Heart left ventricle (tissue), 16 donors: ENCODE data around the gene CNIH3. TPM values are rescaled to one million over a fixed set of nuclear protein-coding genes. Genes with fewer than 3 reads are reported as not detected.

ENCODE experiments used
- ATAC-seq, 4 donors: fragments of 200-7000 bp; cut with Tn5 transposase; one replicate each; pipeline ENCODE4 v1.9.1; 2020 to 2022; ENCODE audit warnings: moderate library complexity in 4 of 4, mild to moderate bottlenecking in 3 of 4, moderate number of reproducible peaks in 1 of 4
- DNase-seq, 5 donors: peaks; one replicate each; pipeline ENCODE4 v3.0.0-alpha.2; 2020
- H3K27ac ChIP-seq, 12 donors: fragments of 200-600 bp; sonication (generic) in 4 of 12; one replicate each; pipeline versions ENCODE4 v1.5.0 to v1.8.0; 2016 to 2022; ENCODE audit warnings: mild to moderate bottlenecking in 2 of 12
- H3K27me3 ChIP-seq, 9 donors: fragments of 200-600 bp; sonication (generic) in 2 of 9; one replicate each; pipeline versions ENCODE4 v1.5.1 to v1.8.0; 2016 to 2022; ENCODE audit warnings: mild to moderate bottlenecking in 3 of 9
- H3K36me3 ChIP-seq, 9 donors: fragments of 200-600 bp; sonication (generic) in 2 of 9; one replicate each; pipeline versions ENCODE4 v1.5.0 to v1.8.0; 2018 to 2022; ENCODE audit warnings: mild to moderate bottlenecking in 2 of 9
- H3K4me1 ChIP-seq, 12 donors: fragments of 200-600 bp; sonication (generic) in 4 of 12; one replicate each; pipeline versions ENCODE4 v1.5.0 to v1.8.0; 2016 to 2022; ENCODE audit warnings: mild to moderate bottlenecking in 3 of 12
- H3K4me3 ChIP-seq, 12 donors: fragments of 200-600 bp; sonication (generic) in 4 of 12; one replicate each; pipeline versions ENCODE4 v1.5.0 to v1.8.0; 2017 to 2022; ENCODE audit warnings: mild to moderate bottlenecking in 9 of 12, moderate library complexity in 4 of 12
- H3K9me3 ChIP-seq, 12 donors: fragments of 200-600 bp; sonication (generic) in 4 of 12; one replicate each; pipeline versions ENCODE4 v1.5.0 to v1.8.0; 2016 to 2022; ENCODE audit warnings: mild to moderate bottlenecking in 1 of 12
- CTCF ChIP-seq, 12 donors: fragments of 200-600 bp; sonication (generic) in 4 of 12; IDR thresholded peaks; one replicate each; pipeline versions ENCODE4 v1.5.0 to v1.8.0; 2018 to 2022; ENCODE audit warnings: antibody characterized with exemption in 12 of 12, mild to moderate bottlenecking in 5 of 12
- POLR2A ChIP-seq, 2 donors: fragments of 450-650 bp; IDR thresholded peaks; one replicate each; pipeline ENCODE4 v1.6.1; 2017; ENCODE audit warnings: antibody characterized with exemption in 2 of 2, mild to moderate bottlenecking in 2 of 2, moderate library complexity in 2 of 2
- WGBS, 4 donors: extraction: QIAGEN DNeasy Blood & Tissue Kit in 2 of 4; methylation state at CpG; one replicate each; pipeline versions ENCODE4 v1.1.5 to v1.1.7; 2013 to 2018; 5-methylcytosine and 5-hydroxymethylcytosine counted together
- intact Hi-C, 10 donors: fragments of 100-400 bp; cut with DNase I; formaldehyde crosslinking; loops; one replicate each; pipeline versions ENCODE4 v1.11.1 to v1.14.2; 2022
- polyA plus RNA-seq, 2 donors: library from polyadenylated mRNA; stranded (reverse); fragments of 200-250 nt; gene quantifications; one replicate each; pipeline ENCODE4 v1.2.3, GENCODE V29; 2013
- total RNA-seq, 9 donors: library from RNA; depleted of rRNA in 2 of 9; stranded (reverse); fragments of >200 nt in 2 of 9; fragmentation: NEBNext Ultra II Directional in 3 of 9; extraction: Animal tissue kit (Norgen Biotek cat#: 25700) in 3 of 9; gene quantifications; one replicate each; pipeline versions ENCODE4 v1.1.0 to v1.2.4, GENCODE V29; 2016 to 2023
- donor health status: ischemic (EF 13 %, LVEDD 7.1; RV severe dilation, severe dysfunction).
- donor health status: healthy with polysubstance abuse.
- donor health status: DM: no; HTN: yes; CAD: no.
- donor health status: DM: no; HTN: no; CAD: no.
- donor health status: ischemic (EF 25% LVEDD 6.9; RV normal size, moderate dysfunction).
- donor health status: ischemic (EF 25% LVEDD 5.7; RV mildly dilated, moderate dysfunction).
- donor health status: healthy.
- donor health status: DM: yes; HTN: yes; CAD: no.
- donor health status: ischemic (EF 35%, LVEDD 5.7; RV mildly dilated, moderate dysfunction).
- donor health status: nonischemic (EF 11% LVEDD 7.7; RV severe dilation, severe dysfunction).
- donor health status: DM: yes; HTN: yes; CAD: no.
- donor health status: PGD.
- donor health status: ischemic (EF 29% LVEDD 5.4; RV normal size, mild dysfunction).
- donor health status: nonischemic (EF 23%, LVEDD 6.1; RV moderate dilation, normal function).

The CNIH3 gene
- total and polyA plus RNA-seq, 11 donors: 0.34 to 2.6 (median 0.62) TPM; not detected in 2

- DNase-seq (no peak), ATAC-seq (no peak)
- intact Hi-C loops: no loop called here
- Histone ChIP-seq H3K4me3 (no peak overlapping the region), H3K9me3 (peaks cover 0 to 16% (median 0%) of the 10 kb centered on the region in 12 donors), H3K27me3 (peaks cover 0 to 3% (median 0%) of the 10 kb centered on the region in 9 donors), H3K36me3 (no peaks in the 10 kb centered on the region), H3K4me1 (no peaks in the 10 kb centered on the region), H3K27ac (no peak overlapping the region)
- 44 to 49% (median 47%) methylated on average over 2 of the region's 2 CpGs for WGBS, 4 donors
- TF ChIP-seq CTCF (IDR thresholded peaks at IDR 0.05) (no peak), POLR2A (IDR thresholded peaks at IDR 0.05) (no peak)
Observed at GRCh38 chr1:224760163-224760562, 144.0 kb downstream of the CNIH3 start.

- no peak overlapping the region for H3K27ac ChIP-seq
- no peak for DNase-seq
- TF ChIP-seq POLR2A (IDR thresholded peaks at IDR 0.05) (no peak), CTCF (IDR thresholded peaks at IDR 0.05) (no peak)
- H3K4me3 ChIP-seq: no peak overlapping the region
- H3K27me3 ChIP-seq: peaks cover 0 to 3% (median 0%) of the 10 kb centered on the region in 9 donors
- H3K9me3 ChIP-seq: peaks cover 0 to 16% (median 0%) of the 10 kb centered on the region in 12 donors
- no peak for ATAC-seq
- intact Hi-C loops: no loop called here
- no peaks in the 10 kb centered on the region for H3K4me1 ChIP-seq
- 81 to 95% (median 92%) methylated on average over 1 of the region's 1 CpG for WGBS, 4 donors
- H3K36me3 ChIP-seq: no peaks in the 10 kb centered on the region
Observed at GRCh38 chr1:224761245-224761644, 145.1 kb downstream of the CNIH3 start.

- H3K9me3 ChIP-seq: peaks cover 0 to 16% (median 0%) of the 10 kb centered on the region in 12 donors
- H3K4me1 ChIP-seq: no peaks in the 10 kb centered on the region
- intact Hi-C loops: no loop called here
- no peak overlapping the region for H3K27ac ChIP-seq
- H3K4me3 ChIP-seq: no peak overlapping the region
- DNase-seq: no peak
- TF ChIP-seq POLR2A (IDR thresholded peaks at IDR 0.05): no peak
- no peak for TF ChIP-seq CTCF (IDR thresholded peaks at IDR 0.05)
- H3K36me3 ChIP-seq: no peaks in the 10 kb centered on the region
- WGBS, 4 donors: 85 to 90% (median 88%) methylated on average over 2 of the region's 2 CpGs
- H3K27me3 ChIP-seq: peaks cover 0 to 3% (median 0%) of the 10 kb centered on the region in 9 donors
- ATAC-seq: no peak
Observed at GRCh38 chr1:224762046-224762445, 145.9 kb downstream of the CNIH3 start.

GRCh38 chr1:224762701-224763100 is 146.6 kb downstream of the CNIH3 start:
- TF ChIP-seq POLR2A (IDR thresholded peaks at IDR 0.05): no peak
- TF ChIP-seq CTCF (IDR thresholded peaks at IDR 0.05): no peak
- H3K27me3 ChIP-seq: no peaks in the 10 kb centered on the region
- DNase-seq: no peak

More at GRCh38 chr1:224762701-224763100, 146.6 kb downstream of the CNIH3 start:
- ATAC-seq: no peak
- Histone ChIP-seq H3K4me1 (no peaks in the 10 kb centered on the region), H3K4me3 (no peak overlapping the region), H3K9me3 (peaks cover 0 to 16% (median 0%) of the 10 kb centered on the region in 12 donors), H3K27ac (no peak overlapping the region), H3K36me3 (no peaks in the 10 kb centered on the region)
- WGBS, 4 donors: 71 to 90% (median 83%) methylated on average over 3 of the region's 3 CpGs
- intact Hi-C loops: no loop called here
